SU-DHL-6 (cell line): ENCODE measurements around the gene PKLR.

Source experiments
- EZH2phosphoT487 ChIP-seq: fragments of 200-600 bp; sonication (generic), shearing (Covaris generic); conservative IDR thresholded peaks from 2 replicates; pipeline ENCODE4 v1.6.1; 2018; ENCODE audit warnings: mild to moderate bottlenecking, antibody characterized with exemption, low read length, moderate library complexity, mixed read lengths
- TF ChIP-seq, protein P1 (sequence below): fragments of 200-600 bp; sonication (generic); IDR thresholded peaks from one replicate; pipeline ENCODE4 v1.5.1; 2017; ENCODE audit warnings: antibody characterized with exemption, mild to moderate bottlenecking, low read length, moderate library complexity; ENCODE audit not compliant: insufficient read depth, poor library complexity, severe bottlenecking

DNA sequence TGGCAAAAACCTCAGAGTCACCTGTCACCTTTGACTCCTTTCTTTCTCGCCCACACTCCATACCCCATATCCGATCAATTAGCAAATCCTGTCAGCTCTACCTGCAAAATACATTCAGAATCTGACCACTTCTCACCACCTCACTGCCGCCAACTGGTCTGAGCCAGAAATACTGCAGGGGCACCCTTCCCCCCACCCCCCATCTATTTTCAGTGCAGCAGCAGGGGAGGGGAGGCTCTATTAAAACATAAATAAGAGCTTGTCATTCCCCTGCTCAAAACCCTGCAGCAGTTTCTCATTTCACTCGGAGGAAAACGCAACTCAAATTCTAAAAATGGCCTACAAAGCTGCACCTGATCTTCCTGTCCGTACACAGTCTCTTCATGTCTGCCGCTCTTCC lies 3.9 kb downstream of the PKLR start:
- TF ChIP-seq, protein P1, sequence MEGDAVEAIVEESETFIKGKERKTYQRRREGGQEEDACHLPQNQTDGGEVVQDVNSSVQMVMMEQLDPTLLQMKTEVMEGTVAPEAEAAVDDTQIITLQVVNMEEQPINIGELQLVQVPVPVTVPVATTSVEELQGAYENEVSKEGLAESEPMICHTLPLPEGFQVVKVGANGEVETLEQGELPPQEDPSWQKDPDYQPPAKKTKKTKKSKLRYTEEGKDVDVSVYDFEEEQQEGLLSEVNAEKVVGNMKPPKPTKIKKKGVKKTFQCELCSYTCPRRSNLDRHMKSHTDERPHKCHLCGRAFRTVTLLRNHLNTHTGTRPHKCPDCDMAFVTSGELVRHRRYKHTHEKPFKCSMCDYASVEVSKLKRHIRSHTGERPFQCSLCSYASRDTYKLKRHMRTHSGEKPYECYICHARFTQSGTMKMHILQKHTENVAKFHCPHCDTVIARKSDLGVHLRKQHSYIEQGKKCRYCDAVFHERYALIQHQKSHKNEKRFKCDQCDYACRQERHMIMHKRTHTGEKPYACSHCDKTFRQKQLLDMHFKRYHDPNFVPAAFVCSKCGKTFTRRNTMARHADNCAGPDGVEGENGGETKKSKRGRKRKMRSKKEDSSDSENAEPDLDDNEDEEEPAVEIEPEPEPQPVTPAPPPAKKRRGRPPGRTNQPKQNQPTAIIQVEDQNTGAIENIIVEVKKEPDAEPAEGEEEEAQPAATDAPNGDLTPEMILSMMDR = no peak
- no peak for TF ChIP-seq EZH2phosphoT487
